B cell (primary cell): Measurements from ENCODE around the gene SRGAP2B. TPM values are rescaled to one million over a fixed set of nuclear protein-coding genes. Genes with fewer than 3 reads are reported as not detected.
A peak's percentile ranks its signal among the peaks of the same experiment; 100 is the strongest.
"Not testable (repeated sequence)": the region's sequence is repeated elsewhere in the genome, so short reads cannot be mapped to it uniquely, and the experiment has no call there.

Source experiments
- ATAC-seq: fragments of 200-7000 bp; cut with Tn5 transposase; one replicate; pipeline ENCODE4 v1.10.0; 2021; ENCODE audit warnings: low read depth, mild to moderate bottlenecking, moderate number of reproducible peaks, moderate library complexity
- CTCF ChIA-PET: fragments of 350-600 bp; sonication (Branson Sonifier 250); formaldehyde crosslinking; loops from one replicate; lab custom pipeline; 2021; ENCODE audit warnings: antibody characterized with exemption, inconsistent platforms; lab: Charles Lee
- POLR2A ChIA-PET: fragments of 350-600 bp; sonication (Branson Sonifier 250); formaldehyde crosslinking; loops from one replicate; lab custom pipeline; 2021; ENCODE audit warnings: antibody characterized with exemption; lab: Charles Lee
- DNase-seq: peaks from one replicate; pipeline ENCODE4 v3.0.0; 2013
- H2AFZ ChIP-seq: 2 replicates; pipeline ENCODE4 v1.6.1; 2012; ENCODE audit warnings: mild to moderate bottlenecking, low read depth, low read length; ENCODE audit not compliant: insufficient read depth, poor library complexity, severe bottlenecking
- H3K27ac ChIP-seq, 2 donors: 1 replicate in 1 of 2; 2 replicates in 1 of 2; pipeline ENCODE4 v1.5.1; 2012 to 2013; ENCODE audit warnings: low read length in 2 of 2, mild to moderate bottlenecking in 2 of 2, moderate library complexity in 1 of 2
- H3K27me3 ChIP-seq, 4 experiments: fragments of 200-600 bp in 1 of 4; sonication (generic) in 1 of 4; replicated peaks in 1 of 4; 1 replicate in 2 of 4; 2 replicates in 2 of 4; pipeline versions ENCODE4 v1.6.1 to v1.7.0; 2013 to 2016; ENCODE audit warnings: low read length in 3 of 4, mild to moderate bottlenecking in 2 of 4, mixed read lengths in 1 of 4, moderate library complexity in 1 of 4; ENCODE audit not compliant: insufficient read depth in 4 of 4, control insufficient read depth in 3 of 4; ENCODE audit errors: control extremely low read depth in 1 of 4
- H3K36me3 ChIP-seq, 2 experiments: replicated peaks in 1 of 2; 1 replicate in 1 of 2; 2 replicates in 1 of 2; pipeline versions ENCODE4 v1.6.1 to v1.7.1; 2013; ENCODE audit warnings: low read length in 1 of 2; ENCODE audit not compliant: insufficient read depth in 2 of 2, control insufficient read depth in 1 of 2; ENCODE audit errors: control extremely low read depth in 1 of 2, extremely low read depth in 1 of 2
- H3K4me1 ChIP-seq, 2 donors: fragments of 200-600 bp in 1 of 2; sonication (generic) in 1 of 2; 1 replicate in 1 of 2; 2 replicates in 1 of 2; pipeline versions ENCODE4 v1.5.1 to v1.6.1; 2013 to 2017; ENCODE audit warnings: low read length in 2 of 2; ENCODE audit not compliant: control insufficient read depth in 2 of 2, insufficient read depth in 2 of 2
- H3K4me2 ChIP-seq: replicated peaks from 2 replicates; pipeline ENCODE3; 2012; ENCODE audit warnings: mild to moderate bottlenecking, low read depth, low read length; ENCODE audit not compliant: poor library complexity, severe bottlenecking
- H3K4me3 ChIP-seq, 5 experiments: fragments of 200-600 bp in 1 of 5; sonication (generic) in 1 of 5; 1 replicate in 3 of 5; 2 replicates in 2 of 5; pipeline versions ENCODE4 v1.5.1 to v1.7.0; 2011 to 2016; ENCODE audit warnings: low read length in 4 of 5, mild to moderate bottlenecking in 4 of 5, low read depth in 2 of 5, control low read depth in 1 of 5, moderate library complexity in 1 of 5; ENCODE audit not compliant: insufficient read depth in 1 of 5; ENCODE audit errors: control extremely low read depth in 1 of 5, extremely low read depth in 1 of 5
- H3K79me2 ChIP-seq: fragments of 200-600 bp; sonication (generic); one replicate; pipeline ENCODE4 v1.6.0; 2016; ENCODE audit warnings: low read length; ENCODE audit not compliant: control insufficient read depth, insufficient read depth
- H3K9ac ChIP-seq: fragments of 200-600 bp; sonication (generic); 2 replicates; pipeline ENCODE4 v1.6.1; 2017; ENCODE audit warnings: mild to moderate bottlenecking, low read length, moderate library complexity
- H3K9me3 ChIP-seq, 3 donors: one replicate each; pipeline versions ENCODE4 v1.6.1 to v1.7.1; 2013; ENCODE audit warnings: low read length in 2 of 3; ENCODE audit not compliant: control insufficient read depth in 2 of 3, insufficient read depth in 1 of 3; ENCODE audit errors: control extremely low read depth in 1 of 3
- H4K20me1 ChIP-seq: 2 replicates; pipeline ENCODE4 v1.6.0; 2012; ENCODE audit warnings: mild to moderate bottlenecking, low read length; ENCODE audit not compliant: insufficient read depth, control insufficient read depth, poor library complexity, severe bottlenecking
- H3K27ac Mint-ChIP-seq: one replicate; pipeline ENCODE4 v1.8.0; 2021; ENCODE audit warnings: mixed read lengths
- H3K27me3 Mint-ChIP-seq: one replicate; pipeline ENCODE4 v1.8.0; 2021; ENCODE audit warnings: mixed read lengths
- H3K4me1 Mint-ChIP-seq: one replicate; pipeline ENCODE4 v1.8.0; 2021; ENCODE audit warnings: mixed read lengths
- H3K4me3 Mint-ChIP-seq: one replicate; pipeline ENCODE4 v1.8.0; 2021; ENCODE audit warnings: mixed read lengths
- H3K9me3 Mint-ChIP-seq: one replicate; pipeline ENCODE4 v1.8.0; 2022; ENCODE audit warnings: mixed read lengths; ENCODE audit not compliant: insufficient read depth
- WGBS: methylation state at CpG from one replicate; pipeline ENCODE4 v1.1.5; 2013; ENCODE audit warnings: missing lambda C conversion rate; ENCODE audit not compliant: insufficient coverage; 5-methylcytosine and 5-hydroxymethylcytosine counted together
- intact Hi-C: fragments of 100-400 bp; cut with micrococcal nuclease; formaldehyde crosslinking; loops from one replicate; pipeline ENCODE4 v1.10.0; 2022
- polyA plus RNA-seq: library from polyadenylated mRNA; depleted of rRNA; stranded (reverse); fragments of >200 nt; gene quantifications from 2 replicates; pipeline ENCODE4 v1.2.3, GENCODE V29; 2012
- total RNA-seq, 2 donors: library from RNA; stranded (reverse); fragments of 120-200 nt in 1 of 2; gene quantifications; 1 replicate in 1 of 2; 2 replicates in 1 of 2; pipeline versions ENCODE4 v1.2.3 to v1.2.4, GENCODE V29; 2013 to 2022

SRGAP2B gene
- total and polyA plus RNA-seq, 2 donors (not counting 1 experiment from before 2014, with no cell fraction given), result 3.0 to 36.5 TPM

DNA sequence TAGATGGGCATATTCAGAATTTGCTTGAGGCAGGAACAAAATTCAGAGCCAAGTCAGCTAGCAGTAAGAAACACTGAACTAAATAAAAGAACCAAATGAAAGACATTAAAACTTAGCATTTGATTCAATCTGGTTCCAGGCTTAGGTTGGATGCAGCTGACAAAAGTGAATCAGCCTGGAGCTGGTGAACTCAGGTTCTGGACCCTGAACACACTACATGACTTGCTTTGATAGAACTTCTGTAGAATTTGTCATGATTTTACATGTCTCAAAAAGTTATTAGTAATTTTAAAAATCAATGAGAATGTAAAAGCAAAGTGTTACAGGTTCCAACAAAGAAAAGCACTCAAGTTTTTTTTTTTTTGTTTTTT lies 78.7 kb downstream of the SRGAP2B start:
- H3K9me3 ChIP-seq, H3K4me3 ChIP-seq, H3K27me3 ChIP-seq, DNase-seq, CTCF ChIA-PET, H2AFZ ChIP-seq, H3K27ac ChIP-seq, H3K79me2 ChIP-seq, intact Hi-C loops, H3K27ac Mint-ChIP-seq, H4K20me1 ChIP-seq, H3K4me1 ChIP-seq, POLR2A ChIA-PET, H3K36me3 ChIP-seq, H3K9me3 Mint-ChIP-seq, ATAC-seq, H3K4me3 Mint-ChIP-seq, H3K4me1 Mint-ChIP-seq, H3K4me2 ChIP-seq, H3K9ac ChIP-seq, H3K27me3 Mint-ChIP-seq: not testable (repeated sequence)

DNA sequence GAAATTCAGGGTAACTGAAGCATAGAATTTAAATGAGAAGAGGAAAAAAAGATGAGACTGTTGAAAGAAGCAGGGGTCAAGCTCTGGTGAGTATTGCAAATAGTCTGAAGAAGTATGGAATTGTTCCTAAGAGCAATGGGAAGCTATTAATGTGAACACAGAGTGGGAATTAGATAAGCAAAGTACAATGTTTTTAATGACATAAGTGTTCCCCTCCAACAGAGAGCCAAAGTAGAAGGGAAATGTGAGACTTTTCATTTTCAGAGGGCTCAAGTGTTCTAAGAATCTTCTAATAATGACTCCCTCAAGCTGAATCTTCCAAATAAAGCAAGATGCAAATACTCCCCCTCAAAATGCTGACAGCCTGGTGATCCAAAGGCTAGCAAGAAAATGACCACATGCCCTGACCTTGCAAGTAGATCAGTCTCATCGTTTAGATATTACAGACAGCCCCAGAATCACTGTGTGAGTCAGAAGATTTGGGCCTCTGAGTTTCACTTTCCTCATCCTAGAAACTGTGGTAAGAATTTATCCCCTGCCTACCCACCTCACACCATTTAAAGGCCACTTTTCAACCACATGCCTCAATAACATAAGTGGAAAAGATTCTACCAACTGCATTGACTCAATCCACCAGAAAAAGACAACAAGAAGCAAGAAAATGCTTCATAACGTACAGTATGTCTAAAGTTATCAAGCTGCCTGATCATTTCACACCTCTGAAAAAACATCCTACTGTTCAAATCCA lies 79.2 kb downstream of the SRGAP2B start:
- H2AFZ ChIP-seq, H3K4me2 ChIP-seq, H3K4me1 Mint-ChIP-seq, H3K27ac Mint-ChIP-seq, POLR2A ChIA-PET, H3K27ac ChIP-seq, CTCF ChIA-PET, H3K27me3 ChIP-seq, H3K27me3 Mint-ChIP-seq, H3K4me3 ChIP-seq, H3K9me3 ChIP-seq, H3K79me2 ChIP-seq, intact Hi-C loops, H4K20me1 ChIP-seq, H3K9ac ChIP-seq, H3K9me3 Mint-ChIP-seq, H3K36me3 ChIP-seq, H3K4me3 Mint-ChIP-seq, DNase-seq, H3K4me1 ChIP-seq: not testable (repeated sequence)
- WGBS, result no CpG with 5 or more reads among the region's 2 CpGs
- ATAC-seq, result peak; percentile 69

DNA sequence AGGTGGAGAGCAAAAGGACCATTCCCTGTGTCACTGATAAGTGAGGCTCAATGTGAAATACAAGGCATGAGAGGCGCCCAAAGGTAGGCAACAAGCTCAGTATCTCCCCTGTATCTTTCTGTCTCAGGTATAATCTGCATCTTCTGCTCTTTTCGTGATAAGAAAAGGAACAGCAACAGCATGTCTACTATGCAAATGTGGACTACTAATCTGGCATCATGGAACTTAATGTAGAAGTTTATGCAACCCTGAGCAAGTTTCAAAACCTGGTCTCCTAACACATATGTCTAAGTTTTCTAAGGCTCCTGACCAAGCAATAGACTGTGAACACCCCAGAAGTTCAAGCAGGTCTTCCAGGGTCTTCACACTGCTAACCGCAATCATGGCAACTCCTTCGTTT lies 81.8 kb downstream of the SRGAP2B start:
- H3K4me1 Mint-ChIP-seq, POLR2A ChIA-PET, intact Hi-C loops, H3K4me2 ChIP-seq, H3K9me3 ChIP-seq, H3K79me2 ChIP-seq, H3K4me3 Mint-ChIP-seq, H3K9me3 Mint-ChIP-seq, H4K20me1 ChIP-seq, H3K27me3 ChIP-seq, H3K4me3 ChIP-seq, H3K9ac ChIP-seq, DNase-seq, H3K27ac ChIP-seq, CTCF ChIA-PET, H2AFZ ChIP-seq, H3K27ac Mint-ChIP-seq, H3K4me1 ChIP-seq, H3K27me3 Mint-ChIP-seq, H3K36me3 ChIP-seq: not testable (repeated sequence)
- peak; percentile 9 for ATAC-seq
- WGBS, result no CpG with 5 or more reads among the region's 4 CpGs

DNA sequence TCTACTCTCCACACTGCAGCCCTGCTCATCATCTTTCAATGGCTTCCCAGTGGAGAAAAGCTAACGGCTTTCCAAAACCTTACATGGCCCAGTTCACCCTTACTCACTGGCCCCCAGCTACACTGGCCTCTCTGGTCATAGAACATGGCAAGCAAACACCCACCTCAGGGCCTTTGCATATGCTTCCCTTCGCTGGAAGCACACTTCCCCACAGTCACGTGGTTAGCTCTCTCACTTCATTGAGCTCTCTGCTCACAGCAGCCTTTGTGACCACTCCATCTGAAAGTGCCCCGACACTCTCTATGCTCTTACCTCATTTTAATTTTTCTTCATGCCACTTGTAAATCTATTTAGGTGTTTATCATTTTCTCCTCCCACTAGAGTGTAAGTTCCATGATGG lies 83.3 kb downstream of the SRGAP2B start:
- intact Hi-C loops, DNase-seq, H4K20me1 ChIP-seq, CTCF ChIA-PET, H3K9me3 ChIP-seq, H3K4me3 Mint-ChIP-seq, ATAC-seq, H3K4me3 ChIP-seq, H3K9me3 Mint-ChIP-seq, H3K79me2 ChIP-seq, H3K4me1 ChIP-seq, H3K4me2 ChIP-seq, H3K9ac ChIP-seq, H3K27ac ChIP-seq, H3K4me1 Mint-ChIP-seq, H3K27ac Mint-ChIP-seq, H2AFZ ChIP-seq, H3K27me3 ChIP-seq, H3K36me3 ChIP-seq, H3K27me3 Mint-ChIP-seq, POLR2A ChIA-PET: not testable (repeated sequence)
- no CpG with 5 or more reads among the region's 4 CpGs for WGBS
